HCT116 (cell line): ENCODE measurements around the gene SGCA. TPM values are rescaled to one million over a fixed set of nuclear protein-coding genes. Genes with fewer than 3 reads are reported as not detected.

Source experiments
- ATAC-seq: fragments of 200-7000 bp; cut with Tn5 transposase; 2 replicates; pipeline ENCODE4 v1.9.1; 2020; ENCODE audit warnings: mild to moderate bottlenecking, moderate library complexity
- BruUV-seq: library from RNA; stranded (reverse); fragments of 400-500 nt; replicated peaks from 2 replicates; lab custom pipeline; 2021; lab: Mats Ljungman, UMichigan
- CTCF ChIA-PET: fragments of 300-600 bp; sonication (Branson Sonifier 250); formaldehyde crosslinking; loops from one replicate; lab custom pipeline; 2021; ENCODE audit warnings: antibody characterized with exemption; lab: Charles Lee
- POLR2A ChIA-PET: fragments of 300-600, 350-600 bp; sonication (Branson Sonifier 250); formaldehyde crosslinking; loops from one replicate; lab custom pipeline; 2021; ENCODE audit warnings: antibody characterized with exemption; lab: Charles Lee
- RAD21 ChIA-PET, 2 experiments: fragments of 300-600 bp; sonication (Branson Sonifier 250); formaldehyde crosslinking; loops; one replicate each; lab custom pipeline; 2023; ENCODE audit warnings: low total read pairs in 2 of 2; ENCODE audit not compliant: uncharacterized antibody in 2 of 2, unreplicated experiment in 2 of 2, low non-redundant PET in 1 of 2; lab: Charles Lee
- DNase-seq: peaks from one replicate; pipeline ENCODE4 v3.0.0-alpha.2; 2010; ENCODE audit warnings: low read depth, low spot score
- H2AFZ ChIP-seq: fragments of 200-600 bp; shearing (Covaris generic), sonication (generic); 2 replicates; pipeline ENCODE4 v1.6.1; 2017; ENCODE audit warnings: low read depth, mixed run types, mixed read lengths, antibody characterized with exemption, low read length; ENCODE audit not compliant: poor library complexity, severe bottlenecking
- H3K27ac ChIP-seq: 2 replicates; pipeline ENCODE4 v1.5.1; 2012; ENCODE audit warnings: low read depth, low read length
- H3K27me3 ChIP-seq: fragments of 200-600 bp; sonication (generic); 2 replicates; pipeline ENCODE4 v1.6.1; 2016; ENCODE audit warnings: mixed run types, low read length, mixed read lengths; ENCODE audit not compliant: insufficient read depth
- H3K36me3 ChIP-seq, 2 experiments: fragments of 200-500 bp in 1 of 2; fragments of 200-600 bp in 1 of 2; sonication (Bioruptor generic) in 1 of 2; sonication (generic) in 1 of 2; 2 replicates each; pipeline versions ENCODE4 v1.5.1 to v1.6.1; 2014 to 2016; ENCODE audit warnings: low read length in 2 of 2, inconsistent platforms in 1 of 2, mixed read lengths in 1 of 2, mixed run types in 1 of 2; ENCODE audit not compliant: insufficient read depth in 2 of 2, control insufficient read depth in 1 of 2
- H3K4me1 ChIP-seq, 2 experiments: fragments of 200-600 bp in 1 of 2; sonication (generic) in 1 of 2; 2 replicates each; pipeline versions ENCODE4 v1.5.1 to v1.6.1; 2012 to 2017; ENCODE audit warnings: low read length in 2 of 2, inconsistent platforms in 1 of 2, mild to moderate bottlenecking in 1 of 2, mixed read lengths in 1 of 2, mixed run types in 1 of 2, moderate library complexity in 1 of 2; ENCODE audit not compliant: insufficient read depth in 2 of 2, control insufficient read depth in 1 of 2
- H3K4me2 ChIP-seq: fragments of 200-600 bp; sonication (generic); 2 replicates; pipeline ENCODE4 v1.6.1; 2017; ENCODE audit warnings: mixed run types, low read length, mixed read lengths
- H3K4me3 ChIP-seq, 2 experiments: fragments of 200-600 bp in 1 of 2; sonication (generic) in 1 of 2; replicated peaks in 1 of 2; 2 replicates each; pipeline ENCODE4 v1.5.1; 2011 to 2016; ENCODE audit warnings: low read length in 2 of 2, control low read depth in 1 of 2, low read depth in 1 of 2, mild to moderate bottlenecking in 1 of 2, mixed read lengths in 1 of 2, mixed run types in 1 of 2
- H3K79me2 ChIP-seq: fragments of 200-600 bp; sonication (generic); 2 replicates; pipeline ENCODE4 v1.6.1; 2017; ENCODE audit warnings: mild to moderate bottlenecking, mixed run types, low read length, moderate library complexity, mixed read lengths; ENCODE audit not compliant: insufficient read depth
- H3K9ac ChIP-seq: fragments of 200-600 bp; sonication (generic); 2 replicates; pipeline ENCODE4 v1.6.1; 2016; ENCODE audit warnings: low read length, mixed read lengths
- H3K9me2 ChIP-seq: fragments of 200-600 bp; sonication (generic), shearing (Covaris generic); 2 replicates; pipeline ENCODE4 v1.6.1; 2017; ENCODE audit warnings: mixed run types, mild to moderate bottlenecking, moderate library complexity; ENCODE audit not compliant: insufficient read depth
- H3K9me3 ChIP-seq, 2 experiments: fragments of 200-500 bp in 1 of 2; fragments of 200-600 bp in 1 of 2; sonication (Bioruptor generic) in 1 of 2; sonication (generic) in 1 of 2; 2 replicates each; pipeline ENCODE4 v1.6.1; 2014 to 2017; ENCODE audit warnings: low read length in 2 of 2, mixed read lengths in 2 of 2, inconsistent platforms in 1 of 2, low read depth in 1 of 2, mild to moderate bottlenecking in 1 of 2, mixed run types in 1 of 2, moderate library complexity in 1 of 2; ENCODE audit not compliant: control insufficient read depth in 1 of 2, insufficient read depth in 1 of 2
- H4K20me1 ChIP-seq: fragments of 200-600 bp; sonication (generic), shearing (Covaris generic); 2 replicates; pipeline ENCODE4 v1.6.1; 2017; ENCODE audit warnings: mixed run types, mild to moderate bottlenecking, moderate library complexity; ENCODE audit not compliant: insufficient read depth
- EGR1 ChIP-seq: IDR thresholded peaks from 2 replicates; pipeline ENCODE4 v1.6.1; 2012; ENCODE audit warnings: low read depth
- ELF1 ChIP-seq: IDR thresholded peaks from 2 replicates; pipeline ENCODE4 v1.6.1; 2012; ENCODE audit warnings: low read depth, borderline replicate concordance
- EZH2 ChIP-seq: fragments of 200-600 bp; sonication (generic); IDR thresholded peaks from 2 replicates; pipeline ENCODE4 v1.6.1; 2017; ENCODE audit warnings: antibody characterized with exemption, mixed run types
- EZH2phosphoT487 ChIP-seq: fragments of 200-600 bp; IDR thresholded peaks from 2 replicates; pipeline ENCODE4 v1.6.1; 2018; ENCODE audit warnings: antibody characterized with exemption, borderline replicate concordance
- FOSL1 ChIP-seq: IDR thresholded peaks from 2 replicates; pipeline ENCODE4 v1.6.1; 2012; ENCODE audit warnings: low read depth
- JUND ChIP-seq: IDR thresholded peaks from 2 replicates; pipeline ENCODE4 v1.6.1; 2012
- POLR2A ChIP-seq: IDR thresholded peaks from 2 replicates; pipeline ENCODE4 v1.7.0; 2011; ENCODE audit warnings: borderline replicate concordance; ENCODE audit not compliant: insufficient read depth, insufficient read length; ENCODE audit errors: extremely low read depth
- POLR2AphosphoS5 ChIP-seq: IDR thresholded peaks from 2 replicates; pipeline ENCODE4 v1.6.1; 2011; ENCODE audit warnings: mild to moderate bottlenecking, low read depth, low read length, moderate library complexity
- RAD21 ChIP-seq: IDR thresholded peaks from 2 replicates; pipeline ENCODE4 v1.6.1; 2012; ENCODE audit warnings: low read depth, mild to moderate bottlenecking
- SIN3A ChIP-seq: IDR thresholded peaks from 2 replicates; pipeline ENCODE4 v1.6.1; 2012; ENCODE audit warnings: low read depth
- SP1 ChIP-seq: IDR thresholded peaks from 2 replicates; pipeline ENCODE4 v1.6.1; 2012; ENCODE audit warnings: low read depth
- SRF ChIP-seq: IDR thresholded peaks from 2 replicates; pipeline ENCODE4 v1.6.1; 2012; ENCODE audit warnings: low read depth
- TCF7L2 ChIP-seq: IDR thresholded peaks from 2 replicates; pipeline ENCODE4 v1.7.0; 2011; ENCODE audit warnings: borderline replicate concordance, inconsistent platforms; ENCODE audit not compliant: insufficient read depth, insufficient read length; ENCODE audit errors: extremely low read depth
- YY1 ChIP-seq: IDR thresholded peaks from 2 replicates; pipeline ENCODE4 v1.6.1; 2011; ENCODE audit warnings: low read length, low read depth, moderate library complexity, mild to moderate bottlenecking; ENCODE audit not compliant: insufficient replicate concordance; ENCODE audit errors: extremely low read depth
- ZBTB33 ChIP-seq: IDR thresholded peaks from 2 replicates; pipeline ENCODE4 v1.6.1; 2011; ENCODE audit warnings: mild to moderate bottlenecking, low read length, moderate library complexity; ENCODE audit not compliant: insufficient replicate concordance; ENCODE audit errors: extremely low read depth
- ZFX ChIP-seq: fragments of 450-650 bp; IDR thresholded peaks from 2 replicates; pipeline ENCODE4 v1.6.1; 2017
- ZNF274 ChIP-seq: fragments of 200-500 bp; sonication (Bioruptor generic); IDR thresholded peaks from 2 replicates; pipeline ENCODE4 v1.6.1; 2014; ENCODE audit warnings: mild to moderate bottlenecking, low read depth, low read length, inconsistent platforms
- intact Hi-C: fragments of 100-400 bp; cut with micrococcal nuclease; formaldehyde crosslinking; loops from 2 replicates; pipeline ENCODE4 v1.10.0; 2022
- total RNA-seq: library from RNA; stranded (reverse); gene quantifications from one replicate; pipeline ENCODE4 v1.2.1, GENCODE V29; 2021; ENCODE audit not compliant: unreplicated experiment
- TF ChIP-seq, protein P1 (sequence below): IDR thresholded peaks from 2 replicates; pipeline ENCODE4 v1.6.1; 2012

Gene SGCA
- total RNA-seq, 1 experiment from 2014 or later = 0.37 TPM

- TF ChIP-seq YY1 (no peak), EZH2phosphoT487 (no peak), ELF1 (no peak), ZBTB33 (no peak), SRF (no peak), POLR2AphosphoS5 (no peak), FOSL1 (no peak), TCF7L2 (no peak), POLR2A (no peak), EZH2 (no peak), SP1 (no peak)
Measured at GRCh38 chr17:50155115-50155819, 10.5 kb upstream of the SGCA start (continued).

GRCh38 chr17:50157891-50158290 is 7.9 kb upstream of the SGCA start:
- intact Hi-C loops = no loop called here
- H4K20me1 ChIP-seq = no peaks in the 10 kb centered on the region
- TF ChIP-seq, protein P1, sequence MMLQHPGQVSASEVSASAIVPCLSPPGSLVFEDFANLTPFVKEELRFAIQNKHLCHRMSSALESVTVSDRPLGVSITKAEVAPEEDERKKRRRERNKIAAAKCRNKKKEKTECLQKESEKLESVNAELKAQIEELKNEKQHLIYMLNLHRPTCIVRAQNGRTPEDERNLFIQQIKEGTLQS = no peak
- TF ChIP-seq TCF7L2 (no peak), ZNF274 (no peak), EZH2 (no peak), RAD21 (no peak), POLR2AphosphoS5 (no peak), FOSL1 (no peak), ZFX (no peak), EZH2phosphoT487 (no peak), POLR2A (no peak), JUND (no peak), ZBTB33 (no peak), EGR1 (no peak), YY1 (no peak), SIN3A (no peak)

More at GRCh38 chr17:50157891-50158290, 7.9 kb upstream of the SGCA start:
- Histone ChIP-seq H3K4me1 (peaks cover 36 to 45% of the 10 kb centered on the region in 2 experiments), H3K27ac (no peak overlapping the region), H3K9me3 (no peaks in the 10 kb centered on the region), H3K9me2 (no peaks in the 10 kb centered on the region), H2AFZ (no peak overlapping the region), H3K27me3 (no peaks in the 10 kb centered on the region), H3K79me2 (no peaks in the 10 kb centered on the region), H3K4me3 (no peak overlapping the region), H3K4me2 (no peak overlapping the region), H3K36me3 (no peaks in the 10 kb centered on the region), H3K9ac (no peak overlapping the region)
- BruUV-seq = no TSS peak
- ATAC-seq = no peak
- CTCF ChIA-PET = interaction anchor here (0.7 to 1.2 kb wide), 2 partner anchors 12 to 20 kb away, joined by 3 to 4 read pairs; no protein-coding TSS in a partner anchor
- RAD21 ChIA-PET = no interaction called here
- POLR2A ChIA-PET = no interaction called here
- DNase-seq = no peak
